Measurements from ENCODE around the gene TNRC6B. TPM values are rescaled to one million over a fixed set of nuclear protein-coding genes. Genes with fewer than 3 reads are reported as not detected.

TNRC6B gene
- total and polyA plus RNA-seq, 2 experiments from 2014 or later = 46.9 to 87.8 TPM

GRCh38 chr22:40385036-40385782 lies 207.5 kb downstream of the TNRC6B start:
- Histone ChIP-seq H3K4me1 (ENCODE audit: insufficient read depth) (no peaks in the 10 kb centered on the region), H3F3A (replicated peaks; ENCODE audit: low read depth) (0 out of 2 replicates have a peak, but pooled peaks cover 3% of the 10 kb centered on the region), H3K9me2 (ENCODE audit: insufficient read depth) (no peaks in the 10 kb centered on the region), H4K20me1 (replicated peaks; ENCODE audit: insufficient read depth) (peaks cover 7% of the 10 kb centered on the region), H2AFZ (no peak overlapping the region), H3K36me3 (ENCODE audit: insufficient read depth) (no peaks in the 10 kb centered on the region), H3K4me3 (no peak overlapping the region), H3K27me3 (ENCODE audit: insufficient read depth) (no peaks in the 10 kb centered on the region), H3K27ac (ENCODE audit: low read depth) (no peak overlapping the region), H3K79me2 (replicated peaks; ENCODE audit: insufficient read depth) (peaks cover 9% of the 10 kb centered on the region; the same call in 1 of the 2 replicates), H3K4me2 (no peak overlapping the region)
- Mint-ChIP-seq H3K4me3 (no peak overlapping the region), H3K9me3 (no peaks in the 10 kb centered on the region), H3K27ac (no peak overlapping the region), H3K27me3 (ENCODE audit: insufficient read depth, low read depth, poor library complexity) (no peaks in the 10 kb centered on the region), H3K36me3 (ENCODE audit: low read depth) (peaks cover 3% of the 10 kb centered on the region; the same call in 2 of the 3 replicates), H3K4me1 (no peaks in the 10 kb centered on the region)
- ATAC-seq = no peak
- no peak for TF ChIP-seq ZNF114 (CRISPR knock-in tag; IDR thresholded peaks at IDR 0.05)
- no peak for TF ChIP-seq CREB1 (CRISPR knock-in tag; IDR thresholded peaks at IDR 0.05; ENCODE audit: low read depth)
- TF ChIP-seq CTCF (conservative IDR thresholded peaks at IDR 0.05; ENCODE audit: low read depth in 2 of 2) = no peak
- TF ChIP-seq NANOG (IDR thresholded peaks at IDR 0.05; ENCODE audit: borderline replicate concordance) = no peak
- DNase-seq (ENCODE audit: low spot score) = no peak

Other genes with a start within 250 kb of the TNRC6B start
- not detected in 2 replicates for gene TMA7B, start 217.5 kb upstream of the TNRC6B start, total RNA-seq (2014; rRNA removed; shearing (Covaris generic))
- not detected in 2 replicates for gene TMA7B, start 217.5 kb upstream of the TNRC6B start, polyA plus RNA-seq (2016; fragmentation: Nextera tagmentation; extraction: Ambion mirVana)
- gene FAM83F, start 183.0 kb upstream of the TNRC6B start, total RNA-seq (2014; rRNA removed; shearing (Covaris generic)) = 13.5 and 15.9 TPM in 2 replicates
- 3.5 and 3.7 TPM in 2 replicates for gene FAM83F, start 183.0 kb upstream of the TNRC6B start, polyA plus RNA-seq (2016; fragmentation: Nextera tagmentation; extraction: Ambion mirVana)
- 221 and 232 TPM in 2 replicates for gene ADSL, start 168.6 kb downstream of the TNRC6B start, total RNA-seq (2014; rRNA removed; shearing (Covaris generic))
- gene ADSL, start 168.6 kb downstream of the TNRC6B start, polyA plus RNA-seq (2016; fragmentation: Nextera tagmentation; extraction: Ambion mirVana) = 120 and 131 TPM in 2 replicates
- gene SGSM3, start 192.7 kb downstream of the TNRC6B start, total RNA-seq (2014; rRNA removed; shearing (Covaris generic)) = 80.1 and 82.6 TPM in 2 replicates
- gene SGSM3, start 192.7 kb downstream of the TNRC6B start, polyA plus RNA-seq (2016; fragmentation: Nextera tagmentation; extraction: Ambion mirVana) = 45.9 and 59.3 TPM in 2 replicates

Data from GM23338 (cell line).